ENCODE measurements around the gene BCAN.

The BCAN gene

DNA sequence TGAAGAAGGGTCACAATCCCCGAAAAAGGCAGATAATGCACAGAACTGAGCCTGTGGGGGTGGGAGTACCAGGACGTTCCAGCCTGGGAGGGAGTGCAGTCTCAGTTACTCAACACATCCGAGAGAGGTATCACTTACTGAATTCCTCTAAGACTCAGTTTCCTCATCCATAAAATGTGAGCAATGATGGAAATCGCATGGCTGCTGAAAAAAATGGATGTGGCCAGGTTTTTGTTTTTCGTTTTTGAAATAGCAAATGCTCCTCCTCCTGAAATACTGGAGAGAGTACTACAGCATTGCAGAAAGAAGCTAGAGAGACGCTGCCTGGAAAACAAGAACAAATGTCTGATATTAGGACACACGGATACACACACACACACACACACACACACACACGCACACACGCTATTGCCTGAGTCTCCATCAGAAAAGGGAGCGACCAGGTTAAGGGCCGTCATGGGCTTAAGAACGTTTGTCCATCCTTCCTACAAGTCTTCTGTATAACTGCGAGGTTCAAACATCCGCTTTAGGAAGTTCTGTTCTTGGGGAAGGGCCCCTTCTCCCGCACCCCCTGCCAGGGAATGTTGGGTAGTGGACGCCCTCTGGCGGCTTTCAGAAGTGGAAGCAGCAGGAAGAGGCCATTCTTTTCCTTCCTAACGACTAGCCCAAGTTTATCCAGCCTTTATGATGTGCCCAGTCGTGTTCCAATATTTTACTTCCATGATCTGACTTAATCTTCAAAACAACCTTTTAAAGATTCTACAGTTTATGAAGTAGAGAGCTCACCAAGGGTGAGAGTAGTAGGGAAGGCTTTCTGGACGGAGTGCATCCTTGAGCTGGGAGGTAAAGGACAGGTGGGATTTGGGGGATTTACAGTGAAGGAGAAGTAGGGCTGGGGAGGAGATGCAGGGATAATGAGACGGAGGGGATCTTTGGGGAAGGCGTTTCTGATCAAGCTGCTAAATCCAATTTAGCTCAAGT lies 36.0 kb downstream of the BCAN start:
- no peak for DNase-seq (ENCODE audit: low read depth)

DNA sequence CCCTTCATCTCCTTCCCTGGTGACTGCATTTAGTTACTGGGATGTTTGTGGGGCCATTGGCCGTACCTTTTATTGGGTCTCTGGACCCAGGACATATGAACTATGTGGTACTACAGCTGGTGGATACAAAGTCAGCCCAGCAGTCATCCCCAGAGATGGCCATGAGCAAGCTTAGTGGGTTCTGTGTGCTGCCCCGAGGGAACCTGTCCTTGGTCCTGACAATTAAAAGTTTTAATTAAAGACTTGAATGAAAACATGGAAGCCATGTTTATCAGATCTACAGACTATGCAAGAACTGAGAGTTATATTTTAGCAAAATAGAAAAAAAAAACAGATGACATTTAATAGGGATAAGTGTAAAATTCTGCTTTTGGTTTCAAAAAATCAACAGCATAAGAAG lies 38.1 kb downstream of the BCAN start:
- no peak for DNase-seq (ENCODE audit: low read depth)

DNA sequence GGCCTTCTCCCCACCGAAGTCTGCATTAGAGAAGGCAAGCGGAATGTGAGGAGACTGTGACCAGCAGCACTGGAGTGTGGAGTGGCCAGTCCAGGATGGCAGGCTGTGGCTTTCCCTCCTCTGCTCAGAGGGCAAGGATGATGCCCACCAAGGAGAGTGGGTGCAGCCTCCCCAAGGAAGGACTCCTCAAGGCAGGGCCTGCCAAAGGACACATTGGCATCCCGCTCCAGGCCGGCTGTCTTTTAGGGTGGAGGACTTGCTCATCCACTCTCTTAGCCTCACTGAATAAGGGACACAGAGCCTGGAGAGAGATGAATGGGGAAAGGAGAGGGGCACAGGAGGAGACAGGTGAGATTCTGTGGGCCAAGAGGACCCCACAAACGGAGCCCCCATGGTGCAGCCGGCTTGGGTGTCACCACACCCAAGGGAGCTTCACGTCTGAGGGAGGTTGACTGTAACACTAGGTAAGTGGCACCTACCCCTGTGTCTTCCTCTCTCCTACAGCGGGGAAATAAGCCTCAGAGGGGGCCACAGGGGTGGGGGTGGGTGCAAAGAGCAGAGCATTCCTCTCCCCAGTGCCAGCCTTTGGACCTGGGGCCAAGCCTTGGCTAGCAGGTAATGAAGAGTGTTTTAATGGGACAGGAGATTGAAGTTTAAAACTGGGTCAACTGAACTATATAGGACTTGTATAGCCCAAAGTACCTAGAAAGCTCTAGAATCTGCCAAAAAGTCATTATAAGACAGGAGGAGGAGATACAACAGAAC lies 39.5 kb downstream of the BCAN start:
- DNase-seq (ENCODE audit: low read depth): no peak

DNA sequence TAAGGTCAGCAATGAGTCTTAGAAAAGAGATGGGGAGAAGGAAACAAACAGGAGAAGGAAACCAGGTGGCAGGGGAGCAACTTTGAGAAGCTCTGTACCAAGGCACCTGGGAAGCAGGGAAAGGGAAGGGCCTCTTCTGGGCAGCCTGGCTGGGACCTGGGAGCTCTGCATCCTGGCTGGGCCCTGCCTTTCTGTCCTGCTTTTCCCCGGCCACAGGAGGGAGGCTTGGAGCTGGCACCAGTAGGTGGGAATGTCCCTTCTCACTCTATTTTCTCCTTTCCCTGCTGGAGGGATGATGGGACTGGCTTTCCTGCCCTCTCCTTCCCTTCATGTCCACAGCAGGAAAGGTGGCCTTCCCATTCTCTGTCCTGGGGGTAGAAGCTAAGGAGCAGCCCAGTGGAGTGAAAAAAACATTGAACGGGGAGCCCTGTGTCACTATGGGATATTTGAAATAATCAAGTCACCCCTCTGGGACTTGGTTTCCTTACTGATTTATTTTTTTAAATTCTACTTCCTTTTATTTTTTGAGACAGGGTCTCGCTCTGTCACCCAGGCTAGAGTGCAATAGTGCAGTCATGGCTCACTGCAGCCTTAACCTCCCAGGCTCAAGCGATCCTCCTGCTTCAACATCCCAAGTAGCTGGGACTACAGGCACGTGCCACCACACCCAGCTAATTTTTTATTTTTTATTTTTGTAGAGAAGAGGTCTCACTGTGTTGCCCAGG lies 40.4 kb downstream of the BCAN start:
- DNase-seq (ENCODE audit: low read depth): no peak

DNA sequence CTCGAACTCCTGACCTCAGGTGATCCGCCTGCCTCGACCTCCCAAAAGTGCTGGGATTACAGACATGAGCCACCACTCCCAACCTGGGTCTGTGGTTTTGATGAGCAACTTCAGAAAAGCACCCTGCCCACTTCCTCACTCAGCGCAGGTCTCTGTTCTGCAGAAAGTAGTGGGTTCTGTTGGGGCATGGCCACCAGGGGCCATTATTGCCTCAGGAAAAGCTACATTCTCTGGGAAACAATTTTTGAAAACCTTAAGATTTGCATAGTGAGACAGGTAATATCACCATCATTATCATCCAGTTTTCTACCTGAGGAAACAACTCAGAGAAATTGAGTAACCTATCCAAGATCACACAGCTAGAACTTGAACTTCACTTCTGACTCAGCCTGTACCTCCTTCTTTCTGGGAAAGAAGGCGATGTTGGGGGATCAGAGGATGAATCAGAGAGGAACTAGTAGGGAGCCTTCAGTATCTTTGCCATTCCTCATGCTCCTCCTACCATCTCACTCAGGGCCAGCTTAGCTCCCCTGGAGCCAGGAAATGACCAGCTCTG lies 42.4 kb downstream of the BCAN start:
- no peak for DNase-seq (ENCODE audit: low read depth)

DNA sequence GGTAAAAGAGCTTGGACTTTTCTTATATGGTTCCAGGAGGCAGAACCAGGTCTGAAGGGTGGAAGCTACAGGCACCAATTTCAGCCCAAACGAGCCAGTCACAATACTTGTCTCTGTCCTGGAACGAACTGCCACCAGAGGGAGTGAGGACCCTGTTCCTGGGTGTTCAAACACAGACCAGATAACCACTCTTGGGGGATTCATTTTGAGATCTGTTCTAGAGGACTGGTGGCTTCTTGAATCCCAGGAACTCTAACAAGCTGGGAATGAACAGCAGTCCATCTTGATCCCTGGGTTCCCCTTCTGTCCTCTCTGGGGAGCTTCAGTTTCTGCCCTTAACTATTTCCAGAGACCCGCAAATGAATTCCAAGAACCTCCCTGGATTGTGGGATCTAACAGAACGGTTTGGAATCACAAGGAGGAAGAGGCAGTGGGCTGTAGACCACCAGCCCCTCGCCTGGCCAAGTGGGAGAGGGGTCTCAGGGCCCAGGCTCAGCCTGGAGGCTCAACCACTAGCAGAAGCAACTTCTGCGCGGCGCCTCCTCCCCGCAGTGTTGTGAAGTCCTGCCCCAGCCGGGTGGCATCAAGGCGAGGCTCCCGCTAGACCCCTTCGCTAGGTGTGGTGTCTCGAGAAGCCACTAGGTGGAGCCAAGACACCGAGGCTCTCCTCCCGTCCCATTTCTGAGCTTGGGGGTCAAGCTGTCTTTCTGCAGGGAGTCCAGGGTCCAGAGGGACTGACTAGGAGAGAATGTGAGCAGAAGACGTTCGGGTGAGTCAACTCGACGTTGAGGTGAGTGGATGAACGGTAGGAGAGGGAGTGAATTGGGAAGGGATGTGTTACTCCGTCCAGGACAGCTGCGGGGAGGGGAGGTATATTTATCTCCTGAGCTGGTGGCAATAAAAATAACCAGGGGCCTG lies 47.4 kb downstream of the BCAN start:
- DNase-seq (ENCODE audit: low read depth): peak; percentile 60

DNA sequence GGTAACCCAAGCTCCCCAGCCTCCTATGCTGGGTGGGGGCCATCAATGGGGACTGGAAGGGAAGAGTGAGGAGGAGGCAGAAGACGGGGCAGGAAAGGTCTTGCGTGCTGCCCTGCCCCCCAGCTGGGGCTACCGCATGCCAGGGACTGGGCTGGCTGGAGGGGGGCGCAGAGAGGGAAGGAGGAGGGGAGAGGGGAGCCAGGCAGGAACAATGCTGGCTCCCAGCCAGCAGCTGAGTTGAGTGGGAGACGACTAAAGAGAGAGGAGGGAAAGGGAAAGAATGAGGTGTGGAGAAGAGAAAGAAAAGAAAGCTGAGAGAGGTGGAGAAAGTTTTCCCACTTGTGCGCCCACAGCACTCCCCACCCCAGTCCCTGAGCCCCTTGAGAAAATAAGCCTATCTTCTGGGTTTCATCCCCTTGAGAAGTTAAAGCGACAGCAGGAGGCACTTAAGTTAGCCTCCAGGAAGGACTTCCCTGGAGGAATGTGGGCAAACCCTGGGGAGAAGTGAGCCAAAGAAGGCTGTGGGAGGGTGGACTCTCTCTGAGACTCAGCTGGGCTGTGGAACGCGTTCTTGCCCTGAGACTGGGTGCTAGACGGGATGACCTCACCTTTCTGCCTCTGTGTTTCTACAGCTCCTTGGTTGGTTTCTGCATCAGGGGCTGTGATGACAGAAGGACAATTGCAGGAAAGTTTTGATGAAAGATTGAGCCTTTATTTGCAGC lies 48.2 kb downstream of the BCAN start:
- no peak for DNase-seq (ENCODE audit: low read depth)

DNA sequence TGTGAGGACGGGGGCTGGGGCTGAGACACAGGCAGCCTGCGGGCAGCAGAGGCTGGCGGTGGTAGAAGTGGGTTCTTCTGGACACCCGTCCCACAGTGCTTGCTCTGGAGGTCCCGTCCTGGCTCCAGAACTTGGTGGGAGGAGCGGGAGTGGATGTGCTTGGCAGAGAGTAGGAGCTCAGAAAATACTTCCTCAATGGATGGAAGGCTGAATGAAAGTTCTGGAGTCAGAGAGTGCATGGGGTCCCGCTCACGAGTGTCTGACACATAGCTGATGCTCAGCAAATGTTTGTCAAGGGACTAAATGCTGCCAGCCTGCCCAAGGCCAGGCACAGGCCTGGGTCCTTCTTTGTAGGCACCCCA lies 48.7 kb downstream of the BCAN start:
- DNase-seq (ENCODE audit: low read depth): no peak

DNA sequence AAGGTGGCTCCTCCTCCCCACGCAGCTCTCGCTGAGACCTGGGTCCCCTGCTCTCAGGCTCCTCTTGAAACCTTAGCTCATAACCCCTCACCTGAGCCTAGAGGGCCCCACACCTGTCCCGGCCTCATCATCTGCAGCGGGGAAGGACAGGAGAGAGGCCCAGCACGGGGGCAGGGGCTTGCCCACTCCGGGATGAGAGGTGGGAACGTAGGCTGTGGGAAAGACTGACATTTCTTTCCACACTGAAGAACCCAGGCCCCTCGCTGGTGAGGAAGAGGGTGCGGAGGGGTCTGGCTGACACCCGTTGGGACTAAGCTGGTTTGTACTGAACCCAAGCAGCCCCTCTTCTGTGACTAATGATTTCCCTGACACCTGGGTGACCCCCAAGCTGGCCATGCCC lies 49.3 kb downstream of the BCAN start:
- DNase-seq (ENCODE audit: low read depth): no peak

DNA sequence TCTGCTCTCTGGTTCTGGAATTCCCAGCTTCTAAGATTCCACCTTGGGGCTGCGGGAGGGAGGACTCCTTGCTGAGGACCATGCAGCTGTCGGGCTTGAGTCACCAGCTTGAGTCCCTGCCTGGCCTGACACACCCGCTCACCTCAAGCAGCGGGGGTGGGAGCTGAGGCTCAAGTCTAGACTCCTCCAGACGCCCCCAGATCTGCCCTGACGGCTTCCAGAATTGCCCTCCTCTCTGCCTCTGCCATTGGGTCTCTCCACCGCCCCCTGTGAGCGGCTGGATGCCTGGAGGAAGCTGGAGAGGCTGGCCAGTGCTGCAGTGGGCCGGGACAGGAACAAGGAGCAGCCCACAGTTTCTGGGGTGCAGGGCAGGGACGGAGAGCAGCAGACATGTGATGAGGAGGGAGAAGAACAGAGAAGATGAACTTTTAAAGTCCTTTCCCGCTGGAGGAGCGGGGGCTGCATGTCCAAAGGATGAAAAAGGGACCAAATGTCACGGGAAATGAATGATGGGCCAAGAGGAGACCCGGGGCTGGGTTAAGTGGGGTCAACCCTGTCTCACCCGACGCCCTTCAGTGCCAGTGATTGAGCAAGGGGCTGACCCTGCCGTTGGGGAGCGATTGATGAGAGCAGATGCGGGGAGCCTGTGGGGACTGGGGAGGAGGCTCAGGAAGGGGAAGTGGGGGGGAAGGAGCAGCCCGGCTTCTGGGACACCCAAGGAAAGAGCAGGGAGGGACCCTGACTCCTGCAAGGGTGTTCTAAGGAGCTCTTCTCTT lies 49.9 kb downstream of the BCAN start:
- DNase-seq (ENCODE audit: low read depth): no peak

DNA sequence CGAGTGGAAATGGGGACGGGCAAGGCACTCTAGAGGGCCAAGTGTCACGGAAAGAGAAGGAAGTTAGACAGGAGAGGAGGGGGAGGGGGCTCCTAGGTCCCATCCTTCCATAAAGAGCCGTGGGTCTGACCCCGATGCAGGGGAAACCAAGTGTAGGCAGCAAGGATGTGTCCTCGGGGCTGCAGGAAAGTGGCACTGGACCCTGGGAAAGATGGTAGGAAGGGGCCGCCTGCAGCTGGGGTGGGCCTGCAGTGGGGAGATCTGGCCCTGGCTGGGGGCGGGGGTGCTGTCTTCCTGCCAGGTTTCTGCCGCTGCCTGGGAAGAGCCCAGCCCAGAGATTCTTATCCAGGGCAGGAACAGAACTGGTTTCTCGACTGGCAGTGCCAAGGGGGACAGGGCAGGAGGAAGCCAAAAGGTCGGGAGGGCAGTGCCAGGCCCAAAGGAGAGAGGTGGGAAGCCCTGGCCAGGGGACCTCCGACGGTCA lies 50.6 kb downstream of the BCAN start:
- no peak for DNase-seq (ENCODE audit: low read depth)

DNA sequence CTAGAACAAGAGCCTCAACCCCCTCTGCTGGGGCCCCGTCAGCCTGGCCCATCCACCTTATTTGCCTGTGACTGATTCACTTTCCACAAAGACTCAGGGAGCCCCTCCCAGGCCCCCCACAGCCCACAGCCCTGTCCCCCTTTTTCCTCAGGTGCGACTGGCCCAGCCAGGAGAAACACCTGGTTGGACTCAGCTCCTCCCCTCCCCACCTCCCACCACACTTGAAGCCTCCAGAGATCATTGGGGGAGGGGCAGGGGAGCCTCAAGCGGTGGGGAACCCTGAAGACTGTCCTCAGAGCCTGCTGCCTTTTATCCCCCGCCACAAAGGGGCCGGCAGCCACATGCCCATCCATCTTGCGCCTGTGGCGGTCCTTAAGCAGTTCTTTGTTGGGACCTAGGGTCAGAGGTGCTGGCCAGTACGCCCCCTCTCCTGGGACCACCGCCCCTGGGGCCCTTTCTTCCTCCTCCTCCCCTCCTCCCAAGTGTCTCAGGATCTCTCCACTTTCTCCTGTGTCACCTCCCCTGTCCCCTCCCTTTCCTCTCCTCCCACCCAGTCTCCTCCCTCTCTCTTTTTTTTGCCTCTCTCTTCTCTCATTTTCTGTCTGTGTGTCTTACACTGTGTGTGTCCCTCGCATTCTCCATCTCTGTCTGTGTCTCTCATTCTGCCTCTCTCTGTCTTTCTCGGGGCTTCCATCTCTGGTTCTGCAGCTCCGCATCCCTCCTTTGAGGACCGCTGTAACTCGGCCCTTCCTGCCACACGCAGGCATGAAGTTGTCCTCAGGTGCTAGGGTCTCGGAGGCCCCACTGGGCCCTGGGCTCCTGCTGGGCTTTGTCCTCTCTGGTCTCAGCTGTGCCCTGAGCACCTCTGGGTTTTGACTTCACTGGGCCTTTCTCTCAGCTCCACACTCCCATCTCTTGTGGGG lies 51.3 kb downstream of the BCAN start:
- no peak for DNase-seq (ENCODE audit: low read depth)

DNA sequence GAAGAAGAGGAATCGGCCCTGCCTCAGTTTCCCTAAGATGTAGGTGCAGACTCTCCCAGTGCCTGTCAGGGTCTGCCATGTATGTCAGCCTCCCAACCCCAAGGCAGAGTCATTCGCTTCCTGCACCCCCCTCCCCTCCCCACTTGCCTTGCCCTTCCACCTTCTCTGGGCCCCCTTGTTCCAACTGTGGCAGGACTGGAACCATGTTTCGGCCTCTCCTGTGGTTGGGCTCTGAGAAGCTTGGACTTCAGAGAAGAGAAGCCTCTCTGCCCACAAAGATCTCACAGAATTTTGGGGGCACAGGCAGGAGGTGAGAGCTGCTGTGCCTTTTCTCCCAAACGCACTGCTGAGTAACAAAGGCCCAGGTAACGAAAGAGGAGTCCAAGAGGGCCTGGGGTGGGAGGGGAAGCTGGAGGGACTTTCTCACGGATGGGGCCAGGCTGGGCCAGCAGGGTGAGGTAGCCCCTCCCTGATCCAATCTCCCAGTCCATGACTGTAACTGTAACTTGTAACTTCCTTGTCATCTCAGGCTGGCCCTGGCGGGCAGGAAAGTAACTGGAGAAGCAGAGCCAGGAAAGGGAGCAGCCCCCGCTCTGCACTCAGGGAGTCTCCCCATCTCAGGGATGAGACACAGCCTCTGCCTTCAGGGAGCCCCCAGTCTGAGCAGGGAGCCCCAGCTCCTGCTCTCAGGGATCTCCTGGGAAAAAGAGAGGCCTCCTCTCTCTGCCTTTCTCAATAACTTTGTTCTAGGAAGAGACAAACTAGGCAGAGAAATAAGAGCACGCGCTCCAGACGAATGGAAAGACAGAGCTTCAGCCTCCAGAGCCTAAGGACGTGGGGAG lies 52.2 kb downstream of the BCAN start:
- DNase-seq (ENCODE audit: low read depth): no peak

DNA sequence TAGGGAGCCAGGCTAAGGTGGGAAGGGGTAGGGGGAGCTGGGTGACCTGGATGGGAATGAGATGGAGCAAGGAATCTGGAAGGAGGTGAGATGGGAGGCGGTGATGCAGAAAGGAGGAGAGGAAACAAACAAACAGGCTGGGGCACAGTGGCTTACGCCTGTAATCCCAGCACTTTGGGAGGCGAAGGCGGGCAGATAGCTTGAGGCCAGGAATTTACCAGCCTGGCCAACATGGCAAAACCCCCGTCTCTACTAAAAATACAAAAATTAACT lies 52.7 kb downstream of the BCAN start:
- DNase-seq (ENCODE audit: low read depth): no peak

DNA sequence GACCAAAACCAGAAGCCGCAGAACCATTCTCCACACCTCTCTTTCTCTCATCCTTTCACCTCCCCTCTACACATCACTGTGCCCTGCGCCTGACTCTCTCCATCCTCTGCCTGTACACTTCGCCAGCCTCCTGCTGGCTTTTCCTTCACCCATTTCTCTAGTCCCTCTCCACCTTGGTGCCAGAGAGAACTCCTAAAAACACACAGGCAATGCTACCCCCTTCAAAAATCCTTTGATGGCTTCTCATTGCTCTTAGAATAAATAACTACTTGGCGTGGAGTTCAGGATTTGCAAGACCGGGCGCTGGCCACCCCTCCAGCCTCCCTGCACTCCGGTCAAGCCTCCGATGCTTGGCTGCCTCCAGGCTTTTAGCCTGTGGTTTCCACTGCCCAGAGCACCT lies 54.8 kb downstream of the BCAN start:
- DNase-seq (ENCODE audit: low read depth): no peak

DNA sequence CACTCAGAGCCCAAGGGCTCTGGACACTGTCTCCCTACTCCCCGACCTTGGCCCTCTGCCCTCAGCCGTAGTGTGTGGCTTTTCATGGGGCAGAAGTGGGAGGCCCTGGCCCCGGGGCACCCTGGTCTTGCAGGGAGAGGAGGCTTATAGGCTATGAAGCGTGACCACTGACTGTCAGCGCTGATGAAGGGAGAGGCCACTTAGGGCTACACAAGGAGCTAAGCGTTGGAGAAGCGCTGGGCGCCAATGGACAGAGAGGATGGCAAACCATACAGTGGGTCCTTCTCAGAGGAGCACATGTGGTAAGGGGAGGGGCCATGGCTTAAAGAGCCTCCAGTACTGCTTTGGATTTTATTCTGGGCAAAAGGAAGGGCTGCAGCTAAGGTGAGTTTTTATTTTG lies 55.6 kb downstream of the BCAN start:
- DNase-seq (ENCODE audit: low read depth): no peak

DNA sequence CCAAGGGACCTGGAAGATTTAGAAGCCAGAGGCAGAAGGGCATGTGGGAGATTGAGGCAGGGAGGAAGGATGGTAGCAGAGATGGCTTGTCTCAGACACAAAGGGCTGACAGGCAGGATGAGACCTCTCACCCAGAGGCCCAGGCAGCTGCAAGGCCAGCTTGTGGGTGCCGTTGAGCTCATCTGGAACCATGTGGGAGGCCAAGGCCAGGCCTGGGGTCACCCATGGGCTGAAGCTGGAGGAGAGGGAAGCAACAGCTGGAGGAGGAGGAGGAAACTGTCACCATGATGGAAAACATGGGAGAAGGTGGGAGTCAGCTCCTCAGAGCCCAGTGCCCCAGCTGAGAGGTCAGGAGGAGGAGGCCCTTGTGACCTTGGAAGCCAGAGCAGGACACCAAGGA lies 57.1 kb downstream of the BCAN start:
- DNase-seq (ENCODE audit: low read depth): no peak
